HEK293 (cell line): Measurements from ENCODE around the gene KRT12.

Source experiments
- ATF2 ChIP-seq: fragments of 450-650 bp; formaldehyde crosslinking; IDR thresholded peaks from 2 replicates; pipeline ENCODE4 v1.5.1; 2016; ENCODE audit warnings: missing biosample characterization, missing genetic modification characterization, low read depth
- ZNF239 ChIP-seq: fragments of 450-650 bp; formaldehyde crosslinking; IDR thresholded peaks from 2 replicates; pipeline ENCODE4 v1.5.1; 2016; ENCODE audit warnings: missing biosample characterization, missing genetic modification characterization
- TF ChIP-seq, protein P1 (sequence below): fragments of 450-650 bp; formaldehyde crosslinking; IDR thresholded peaks from 2 replicates; pipeline ENCODE4 v1.5.1; 2016; ENCODE audit warnings: missing biosample characterization, missing genetic modification characterization

DNA sequence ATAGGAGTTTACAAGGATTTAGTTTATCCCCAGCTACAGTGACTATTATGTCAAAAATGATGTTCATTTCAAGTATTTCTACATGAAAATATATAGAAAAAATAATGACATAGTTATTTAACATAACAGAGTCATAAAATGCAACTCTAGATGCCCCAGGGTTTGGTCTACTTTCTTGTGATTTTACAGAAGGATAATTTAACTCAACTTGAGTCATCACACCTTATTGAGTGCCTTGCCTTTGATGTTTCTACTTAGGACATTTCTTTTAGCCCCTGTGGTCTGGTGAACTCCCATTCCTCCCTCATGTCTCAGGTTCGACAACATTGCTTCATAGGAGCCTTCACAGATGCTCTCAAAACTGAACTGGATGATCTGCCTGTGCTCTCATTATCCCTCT, 16.0 kb upstream of the KRT12 start:
- TF ChIP-seq, protein P1, sequence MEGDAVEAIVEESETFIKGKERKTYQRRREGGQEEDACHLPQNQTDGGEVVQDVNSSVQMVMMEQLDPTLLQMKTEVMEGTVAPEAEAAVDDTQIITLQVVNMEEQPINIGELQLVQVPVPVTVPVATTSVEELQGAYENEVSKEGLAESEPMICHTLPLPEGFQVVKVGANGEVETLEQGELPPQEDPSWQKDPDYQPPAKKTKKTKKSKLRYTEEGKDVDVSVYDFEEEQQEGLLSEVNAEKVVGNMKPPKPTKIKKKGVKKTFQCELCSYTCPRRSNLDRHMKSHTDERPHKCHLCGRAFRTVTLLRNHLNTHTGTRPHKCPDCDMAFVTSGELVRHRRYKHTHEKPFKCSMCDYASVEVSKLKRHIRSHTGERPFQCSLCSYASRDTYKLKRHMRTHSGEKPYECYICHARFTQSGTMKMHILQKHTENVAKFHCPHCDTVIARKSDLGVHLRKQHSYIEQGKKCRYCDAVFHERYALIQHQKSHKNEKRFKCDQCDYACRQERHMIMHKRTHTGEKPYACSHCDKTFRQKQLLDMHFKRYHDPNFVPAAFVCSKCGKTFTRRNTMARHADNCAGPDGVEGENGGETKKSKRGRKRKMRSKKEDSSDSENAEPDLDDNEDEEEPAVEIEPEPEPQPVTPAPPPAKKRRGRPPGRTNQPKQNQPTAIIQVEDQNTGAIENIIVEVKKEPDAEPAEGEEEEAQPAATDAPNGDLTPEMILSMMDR (tag by site-specific recombination): no peak
- TF ChIP-seq ZNF239 (no peak), ATF2 (tag by site-specific recombination) (no peak)
